Kasumi-1 (cell line): ENCODE measurements around the gene ITGB4.
"Not testable (repeated sequence)": the region's sequence is repeated elsewhere in the genome, so short reads cannot be mapped to it uniquely, and the experiment has no call there.

Experiments used
- DNase-seq, 2 experiments: peaks; one replicate each; lab custom pipeline; 2025; lab: John Stamatoyannopoulos, UW

The ITGB4 gene

DNA sequence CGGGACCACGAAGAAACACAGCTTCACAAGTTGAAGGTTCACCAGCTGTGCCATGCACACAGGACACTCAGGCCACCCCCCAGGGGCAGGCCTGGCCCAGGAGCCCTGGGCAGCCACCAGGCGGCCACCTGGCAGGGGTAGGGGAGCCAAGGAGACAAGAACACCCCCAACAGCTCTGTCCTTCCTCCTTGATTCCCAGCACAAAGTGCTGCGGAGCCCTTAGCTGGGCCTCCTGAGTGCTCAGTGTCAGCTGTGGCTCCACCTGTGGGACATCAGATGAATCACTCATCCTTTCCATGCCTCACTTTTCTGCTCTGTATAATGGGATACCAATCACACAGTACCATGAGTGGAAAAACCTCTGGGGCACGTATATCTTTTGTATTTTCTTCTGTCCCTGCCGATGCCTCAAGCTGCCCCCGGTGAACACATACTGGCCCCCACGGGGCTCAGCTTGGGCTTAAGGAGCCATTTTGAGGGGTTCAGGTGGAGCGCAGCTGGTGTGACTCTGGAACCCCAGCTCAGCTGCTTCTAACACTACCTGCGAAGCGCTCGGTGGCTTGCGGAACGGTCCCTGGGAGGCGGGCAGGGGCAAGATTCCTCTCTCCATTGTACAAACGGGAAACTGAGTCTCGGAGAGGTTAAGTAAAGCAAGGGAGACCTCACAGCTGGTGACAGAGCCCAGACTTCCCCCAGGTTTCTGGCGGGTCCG, 31.7 kb downstream of the ITGB4 start:
- DNase-seq: no peak

DNA sequence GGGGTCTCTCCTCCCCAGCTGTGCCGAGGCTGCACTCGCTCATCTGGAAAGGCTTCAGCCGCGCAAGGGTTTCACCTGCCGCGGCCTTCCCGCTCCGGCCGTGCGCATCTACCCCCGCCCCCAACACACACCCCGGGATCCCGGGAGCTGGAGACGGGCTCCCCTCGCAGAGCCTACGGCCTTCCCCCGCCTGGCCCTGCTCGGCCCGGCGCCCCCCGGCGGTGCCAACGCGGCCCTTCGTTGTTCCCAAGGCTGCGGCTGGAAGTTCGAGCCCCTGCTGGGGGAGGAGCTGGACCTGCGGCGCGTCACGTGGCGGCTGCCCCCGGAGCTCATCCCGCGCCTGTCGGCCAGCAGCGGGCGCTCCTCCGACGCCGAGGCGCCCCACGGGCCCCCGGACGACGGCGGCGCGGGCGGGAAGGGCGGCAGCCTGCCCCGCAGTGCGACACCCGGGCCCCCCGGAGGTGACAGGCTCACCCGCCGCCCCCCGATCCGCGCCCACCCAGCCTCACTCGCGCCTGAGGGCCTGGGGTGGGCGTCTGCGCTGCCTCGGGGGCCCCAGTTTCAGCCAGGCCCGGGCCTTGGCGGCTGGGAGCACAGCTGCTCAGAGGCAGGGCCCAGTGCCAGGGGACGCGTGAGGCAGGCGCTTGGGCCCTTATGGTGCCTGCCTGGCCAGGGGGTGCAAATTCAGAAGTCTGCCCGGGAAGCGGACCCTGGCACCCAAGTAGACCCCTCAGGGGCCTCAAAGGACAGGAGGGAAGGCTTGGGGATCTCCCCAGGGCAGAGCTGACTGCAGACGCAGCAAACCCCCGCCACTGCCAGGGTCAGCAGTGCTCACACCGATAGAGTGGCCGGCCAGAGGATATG, 32.5 kb downstream of the ITGB4 start:
- DNase-seq: peak; percentile 82 to 83

DNA sequence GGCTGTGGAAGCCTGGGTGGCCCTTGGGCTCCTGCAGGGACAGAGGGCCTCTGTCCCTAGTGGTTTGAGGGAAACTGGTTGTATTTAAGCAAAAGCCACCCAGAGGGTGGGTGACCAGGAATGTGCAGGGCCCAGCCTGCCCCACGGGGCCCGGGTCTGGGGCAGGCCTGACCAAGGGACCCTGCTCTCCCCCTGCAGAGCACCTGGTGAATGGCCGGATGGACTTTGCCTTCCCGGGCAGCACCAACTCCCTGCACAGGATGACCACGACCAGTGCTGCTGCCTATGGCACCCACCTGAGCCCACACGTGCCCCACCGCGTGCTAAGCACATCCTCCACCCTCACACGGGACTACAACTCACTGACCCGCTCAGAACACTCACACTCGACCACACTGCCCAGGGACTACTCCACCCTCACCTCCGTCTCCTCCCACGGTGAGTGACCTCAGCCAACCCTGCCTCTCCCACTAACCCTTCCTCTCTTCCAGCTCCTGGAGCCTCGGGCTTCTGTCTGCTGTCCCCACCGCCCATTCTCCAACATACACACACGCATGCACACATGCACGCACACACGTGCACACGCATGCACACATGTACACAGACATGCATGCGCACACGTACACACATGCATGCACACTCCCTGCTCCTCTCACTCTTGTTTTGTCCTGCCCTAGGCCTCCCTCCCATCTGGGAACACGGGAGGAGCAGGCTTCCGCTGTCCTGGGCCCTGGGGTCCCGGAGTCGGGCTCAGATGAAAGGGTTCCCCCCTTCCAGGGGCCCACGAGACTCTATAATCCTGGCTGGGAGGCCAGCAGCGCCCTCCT, 33.3 kb downstream of the ITGB4 start:
- no peak for DNase-seq

DNA sequence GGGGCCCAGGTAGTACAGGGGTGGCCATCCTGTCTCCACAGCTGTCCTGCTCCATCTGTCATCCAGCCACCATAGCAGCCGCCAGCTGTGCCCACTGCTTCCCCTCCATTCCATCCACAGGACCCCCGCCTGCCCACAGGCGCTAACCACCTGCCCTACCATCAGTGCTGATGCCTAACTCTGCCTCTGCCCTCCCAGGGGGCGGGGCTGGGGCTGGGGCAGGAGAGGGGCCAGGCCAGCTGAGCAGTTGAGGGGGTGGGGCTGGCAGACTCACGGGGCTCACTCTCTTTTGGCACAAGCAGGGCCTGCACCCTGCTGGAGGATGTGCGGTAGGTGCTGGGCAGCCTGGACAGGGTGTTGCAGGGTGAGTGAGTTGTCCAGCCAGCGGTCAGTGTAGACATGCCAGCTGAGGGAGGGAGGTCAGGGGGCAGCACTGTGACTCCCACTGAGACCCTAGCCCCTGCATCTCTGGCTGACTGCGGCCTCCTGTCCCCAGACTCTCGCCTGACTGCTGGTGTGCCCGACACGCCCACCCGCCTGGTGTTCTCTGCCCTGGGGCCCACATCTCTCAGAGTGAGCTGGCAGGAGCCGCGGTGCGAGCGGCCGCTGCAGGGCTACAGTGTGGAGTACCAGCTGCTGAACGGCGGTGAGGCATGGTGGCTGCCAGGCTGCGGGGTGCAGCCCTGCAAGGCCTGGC, 34.1 kb downstream of the ITGB4 start:
- no peak for DNase-seq

DNA sequence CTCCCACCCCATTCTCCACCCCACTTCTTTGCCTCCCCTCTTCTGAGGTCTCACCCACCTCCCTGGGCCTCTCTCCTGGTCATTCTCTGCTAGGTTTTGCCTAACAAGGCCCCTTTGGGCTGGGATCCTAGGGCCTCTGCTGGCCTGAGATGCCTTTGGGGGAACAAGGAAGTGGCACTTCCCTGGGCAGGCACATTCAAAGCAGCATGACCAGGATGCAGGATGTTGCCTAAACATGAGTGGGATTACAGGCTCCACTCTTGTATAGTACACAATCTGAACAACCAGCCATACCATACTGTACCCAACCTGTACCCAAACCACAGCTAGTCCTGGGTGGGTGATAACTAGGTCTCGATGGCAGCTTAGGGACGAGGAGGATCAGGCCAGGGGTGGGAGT, 34.7 kb downstream of the ITGB4 start:
- no peak for DNase-seq

GRCh38 chr17:75756451-75757085, 35.3 kb downstream of the ITGB4 start:
- no peak for DNase-seq

GRCh38 chr17:75757086-75757681, 35.9 kb downstream of the ITGB4 start:
- DNase-seq: no peak

GRCh38 chr17:75758131-75758905, 37.1 kb downstream of the ITGB4 start:
- DNase-seq: peak; percentile 43 to 49

- no peak for DNase-seq
Measured at GRCh38 chr17:75759457-75759856, 38.2 kb downstream of the ITGB4 start.

GRCh38 chr17:75759978-75760640, 38.9 kb downstream of the ITGB4 start:
- DNase-seq: not testable (repeated sequence)

- no peak for DNase-seq
Measured at GRCh38 chr17:75762513-75763268, 41.4 kb downstream of the ITGB4 start.

GRCh38 chr17:75763269-75763607, 42.0 kb downstream of the ITGB4 start:
- no peak for DNase-seq

DNA sequence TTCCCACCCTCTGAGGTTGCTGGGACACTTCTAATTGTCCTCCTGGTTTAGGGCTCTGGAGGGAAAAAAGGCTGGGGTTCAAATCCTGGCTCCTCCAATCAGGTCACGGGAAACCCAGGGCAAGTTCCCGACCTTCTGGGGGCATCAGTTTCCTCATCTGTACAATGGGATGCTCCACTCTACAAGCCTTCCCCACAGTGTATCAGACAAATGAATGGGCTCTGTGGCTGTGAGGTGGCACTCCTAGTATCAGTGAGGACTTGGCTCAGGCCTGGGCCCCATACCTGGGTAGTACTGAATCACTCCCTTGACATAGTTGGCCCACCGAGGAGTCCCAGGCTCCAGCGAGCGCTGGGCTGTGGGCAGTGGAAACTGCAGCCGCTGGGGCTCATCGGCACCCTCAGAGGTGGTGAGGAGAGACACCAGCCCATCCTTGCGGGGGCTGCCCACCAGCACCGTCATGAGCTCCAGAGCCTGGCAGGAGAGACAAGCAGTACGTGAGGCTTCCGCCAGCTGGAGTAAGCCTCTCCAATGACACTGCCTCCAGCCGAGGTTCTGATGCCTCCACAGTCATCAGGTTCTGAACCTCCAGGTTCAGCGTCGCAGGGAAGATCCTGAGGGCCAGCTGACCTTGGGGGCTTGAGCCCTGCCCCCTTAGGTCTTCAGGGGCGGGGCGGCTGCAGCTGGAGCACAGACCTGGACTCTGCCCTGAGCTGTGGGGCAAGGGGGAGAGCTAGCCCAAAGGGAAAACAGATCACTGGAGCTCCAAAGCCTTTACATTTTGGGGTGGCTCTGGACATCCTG, 42.6 kb downstream of the ITGB4 start:
- peak in 1 of 2 experiments; percentile 35 for DNase-seq

DNA sequence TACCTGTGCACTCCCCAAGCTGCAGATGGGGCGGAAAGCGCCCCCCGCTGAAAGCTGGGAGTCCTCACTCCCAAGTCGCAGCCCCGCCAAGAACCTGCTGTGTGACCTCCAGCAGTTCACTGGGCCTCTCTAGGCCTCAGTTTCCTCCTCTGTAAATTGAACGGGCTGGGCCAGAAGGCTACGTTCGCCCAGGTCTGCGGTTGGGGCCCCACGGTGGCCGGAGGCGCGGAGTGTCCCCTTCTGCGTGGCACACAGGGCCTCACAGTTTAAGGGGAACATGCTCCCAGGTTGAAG, 43.1 kb downstream of the ITGB4 start:
- DNase-seq: no peak

DNA sequence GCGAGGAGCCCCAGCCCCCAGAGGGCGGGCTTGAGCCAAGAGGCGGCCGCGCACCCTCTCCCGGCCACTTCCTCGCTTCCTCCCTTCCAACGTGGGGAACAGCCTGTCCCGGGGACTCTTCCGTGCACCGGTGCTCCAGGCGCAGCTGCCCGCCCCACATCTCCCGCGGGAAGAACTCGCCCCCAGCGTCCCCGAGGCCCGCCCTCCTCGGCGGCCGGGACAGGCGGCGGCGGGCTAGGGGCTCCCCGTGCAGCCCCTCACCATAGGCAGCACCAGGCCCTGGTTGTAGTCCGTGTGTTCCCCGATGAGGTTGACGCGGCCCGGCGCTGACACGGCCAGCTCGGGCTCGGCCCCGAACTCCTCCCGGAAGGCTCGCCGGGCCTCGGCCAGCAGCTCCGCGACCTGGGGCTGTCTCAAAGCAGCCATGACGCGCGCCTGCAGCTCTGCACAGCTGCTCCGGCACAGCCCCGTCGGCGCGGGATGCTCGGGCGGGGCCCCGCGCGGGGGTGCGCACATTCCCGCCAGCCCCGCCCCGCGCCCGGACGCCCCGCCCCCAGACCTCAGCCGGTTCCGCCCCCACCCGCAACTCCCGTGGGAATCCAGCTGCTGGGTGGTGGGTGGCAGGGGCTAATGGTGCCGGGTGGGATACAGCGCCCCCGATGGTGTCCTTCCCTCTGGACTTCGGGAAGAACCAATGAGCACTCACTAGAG, 43.6 kb downstream of the ITGB4 start, which contains the start of gene GALK1:
Gene GALK1, minus strand, starts transcription at position 482 of the 711 bp plus-strand sequence. Its CDS starts 56 bp downstream, at position 426.
- peak; percentile 81 to 82 for DNase-seq

- no peak for DNase-seq
Measured at GRCh38 chr17:75765981-75766380, 44.7 kb downstream of the ITGB4 start.

GRCh38 chr17:75767881-75768280, 46.6 kb downstream of the ITGB4 start:
- DNase-seq: no peak
